Heart right ventricle (tissue), 16 donors: ENCODE results near the gene NOXA1. TPM values are rescaled to one million over a fixed set of nuclear protein-coding genes. Genes with fewer than 3 reads are reported as not detected.
"Not testable (repeated sequence)": the region's sequence is repeated elsewhere in the genome, so short reads cannot be mapped to it uniquely, and the experiment has no call there.

ENCODE experiments used
- ATAC-seq, 8 donors: fragments of 200-7000 bp; cut with Tn5 transposase; one replicate each; pipeline ENCODE4 v1.9.1; 2020; ENCODE audit warnings: mild to moderate bottlenecking in 8 of 8, moderate library complexity in 8 of 8, moderate number of reproducible peaks in 1 of 8
- DNase-seq, 2 donors: peaks; one replicate each; pipeline ENCODE4 v3.0.0-alpha.2; 2020
- H3K27ac ChIP-seq, 10 donors: fragments of 200-600 bp; sonication (generic) in 2 of 10; one replicate each; pipeline versions ENCODE4 v1.5.0 to v1.8.0; 2020 to 2022; ENCODE audit warnings: mild to moderate bottlenecking in 3 of 10
- H3K27me3 ChIP-seq, 7 donors: fragments of 200-600 bp; one replicate each; pipeline ENCODE4 v1.8.0; 2021 to 2022; ENCODE audit warnings: mild to moderate bottlenecking in 2 of 7
- H3K36me3 ChIP-seq, 9 donors: fragments of 200-600 bp; sonication (generic) in 1 of 9; one replicate each; pipeline versions ENCODE4 v1.5.0 to v1.8.0; 2020 to 2022; ENCODE audit warnings: mild to moderate bottlenecking in 2 of 9
- H3K4me1 ChIP-seq, 9 donors: fragments of 200-600 bp; sonication (generic) in 1 of 9; one replicate each; pipeline versions ENCODE4 v1.5.0 to v1.8.0; 2020 to 2022; ENCODE audit warnings: mild to moderate bottlenecking in 4 of 9
- H3K4me3 ChIP-seq, 10 donors: fragments of 200-600 bp; sonication (generic) in 2 of 10; one replicate each; pipeline versions ENCODE4 v1.5.0 to v1.8.0; 2020 to 2022; ENCODE audit warnings: mild to moderate bottlenecking in 7 of 10, moderate library complexity in 2 of 10
- H3K9me3 ChIP-seq, 11 donors: fragments of 200-600 bp in 10 of 11; sonication (generic) in 2 of 11; one replicate each; pipeline versions ENCODE4 v1.5.0 to v1.8.0; 2013 to 2022; ENCODE audit warnings: mild to moderate bottlenecking in 2 of 11, control low read depth in 1 of 11, moderate library complexity in 1 of 11
- CTCF ChIP-seq, 9 donors: fragments of 200-600 bp; sonication (generic) in 2 of 9; IDR thresholded peaks; one replicate each; pipeline versions ENCODE4 v1.5.0 to v1.8.0; 2021 to 2022; ENCODE audit warnings: antibody characterized with exemption in 9 of 9, mild to moderate bottlenecking in 5 of 9, moderate library complexity in 1 of 9
- WGBS, 2 donors: extraction: QIAGEN DNeasy Blood & Tissue Kit; methylation state at CpG; one replicate each; pipeline ENCODE4 v1.1.7; 2013; ENCODE audit warnings: inconsistent platforms in 1 of 2; 5-methylcytosine and 5-hydroxymethylcytosine counted together
- intact Hi-C, 10 donors: fragments of 100-400 bp; cut with DNase I; formaldehyde crosslinking; loops; one replicate each; pipeline versions ENCODE4 v1.11.1 to v1.14.2; 2022
- polyA plus RNA-seq, 2 donors: library from polyadenylated mRNA; stranded (reverse); fragments of 200-250 nt; gene quantifications; one replicate each; pipeline ENCODE4 v1.2.3, GENCODE V29; 2013
- total RNA-seq, 10 donors: library from RNA; stranded (reverse); fragmentation: NEBNext Ultra II Directional in 3 of 10; extraction: Animal tissue kit (Norgen Biotek cat#: 25700) in 3 of 10; gene quantifications; one replicate each; pipeline versions ENCODE4 v1.2.1 to v1.2.4, GENCODE V29; 2021 to 2023
- donor health status: Arrhythmogenic right ventricular cardiomyopathy.
- donor health status: ischemic (EF 13 %, LVEDD 7.1; RV severe dilation, severe dysfunction).
- donor health status: healthy with polysubstance abuse.
- donor health status: DM: no; HTN: yes; CAD: no.
- donor health status: DM: no; HTN: no; CAD: no.
- donor health status: ischemic (EF 25% LVEDD 6.9; RV normal size, moderate dysfunction).
- donor health status: ischemic (EF 25% LVEDD 5.7; RV mildly dilated, moderate dysfunction).
- donor health status: healthy.
- donor health status: DM: yes; HTN: yes; CAD: no.
- donor health status: Ischemic cardiomyopathy.
- donor health status: ischemic (EF 35%, LVEDD 5.7; RV mildly dilated, moderate dysfunction).
- donor health status: nonischemic (EF 11% LVEDD 7.7; RV severe dilation, severe dysfunction).
- donor health status: DM: yes; HTN: yes; CAD: no.
- donor health status: PGD.
- donor health status: ischemic (EF 29% LVEDD 5.4; RV normal size, mild dysfunction).
- donor health status: nonischemic (EF 23%, LVEDD 6.1; RV moderate dilation, normal function).

NOXA1 gene
- total and polyA plus RNA-seq, 12 donors: 0.62 to 10.6 (median 3.0) TPM

DNA sequence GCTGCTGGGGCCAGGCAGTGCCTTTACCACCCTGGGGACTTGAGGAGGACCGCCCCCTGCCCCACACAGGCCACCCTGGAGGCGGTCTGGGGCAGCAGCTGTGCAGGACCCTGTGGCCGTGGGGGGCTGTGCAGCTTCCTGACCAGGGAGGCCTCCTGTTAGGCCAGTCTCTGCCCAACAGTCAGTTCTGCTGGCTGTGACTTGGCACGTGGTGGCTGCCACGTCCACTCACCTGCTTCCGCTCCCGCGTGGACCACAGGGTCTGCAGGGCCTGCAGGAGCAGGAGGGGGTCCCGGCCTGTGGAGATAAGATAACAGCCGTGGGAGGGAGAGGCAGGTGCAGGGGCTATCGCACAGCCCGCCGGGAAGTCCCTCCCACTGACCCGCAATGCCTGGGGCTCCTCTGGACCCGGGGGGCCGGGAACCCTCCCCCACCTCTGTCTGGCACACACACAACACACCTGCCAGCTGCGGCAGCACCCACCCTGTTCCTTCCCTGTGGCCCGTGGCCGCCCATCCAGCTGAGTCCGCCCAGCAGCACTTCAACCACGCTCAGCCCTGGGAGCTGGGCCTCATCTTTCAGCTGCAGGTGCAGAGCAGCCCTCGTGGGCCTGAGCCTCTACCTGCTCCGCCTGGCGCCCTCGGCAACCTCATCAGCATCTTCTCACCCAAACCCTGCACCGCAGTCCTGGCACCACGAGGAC lies 40.0 kb upstream of the NOXA1 start:
- 70 to 79% methylated on average over 26 to 27 of the region's 27 CpGs for WGBS, 2 donors
- ATAC-seq: no peak
- DNase-seq: no peak
- no peaks in the 10 kb centered on the region for H3K9me3 ChIP-seq
- H3K4me3 ChIP-seq: no peak overlapping the region
- H3K36me3 ChIP-seq: peaks cover 0 to 3% (median 0%) of the 10 kb centered on the region in 9 donors
- no peak for TF ChIP-seq CTCF (IDR thresholded peaks at IDR 0.05)
- intact Hi-C loops: no loop called here
- H3K27ac ChIP-seq: no peak overlapping the region
- no peaks in the 10 kb centered on the region for H3K27me3 ChIP-seq
- H3K4me1 ChIP-seq: peaks cover 0 to 14% (median 14%) of the 10 kb centered on the region in 9 donors

DNA sequence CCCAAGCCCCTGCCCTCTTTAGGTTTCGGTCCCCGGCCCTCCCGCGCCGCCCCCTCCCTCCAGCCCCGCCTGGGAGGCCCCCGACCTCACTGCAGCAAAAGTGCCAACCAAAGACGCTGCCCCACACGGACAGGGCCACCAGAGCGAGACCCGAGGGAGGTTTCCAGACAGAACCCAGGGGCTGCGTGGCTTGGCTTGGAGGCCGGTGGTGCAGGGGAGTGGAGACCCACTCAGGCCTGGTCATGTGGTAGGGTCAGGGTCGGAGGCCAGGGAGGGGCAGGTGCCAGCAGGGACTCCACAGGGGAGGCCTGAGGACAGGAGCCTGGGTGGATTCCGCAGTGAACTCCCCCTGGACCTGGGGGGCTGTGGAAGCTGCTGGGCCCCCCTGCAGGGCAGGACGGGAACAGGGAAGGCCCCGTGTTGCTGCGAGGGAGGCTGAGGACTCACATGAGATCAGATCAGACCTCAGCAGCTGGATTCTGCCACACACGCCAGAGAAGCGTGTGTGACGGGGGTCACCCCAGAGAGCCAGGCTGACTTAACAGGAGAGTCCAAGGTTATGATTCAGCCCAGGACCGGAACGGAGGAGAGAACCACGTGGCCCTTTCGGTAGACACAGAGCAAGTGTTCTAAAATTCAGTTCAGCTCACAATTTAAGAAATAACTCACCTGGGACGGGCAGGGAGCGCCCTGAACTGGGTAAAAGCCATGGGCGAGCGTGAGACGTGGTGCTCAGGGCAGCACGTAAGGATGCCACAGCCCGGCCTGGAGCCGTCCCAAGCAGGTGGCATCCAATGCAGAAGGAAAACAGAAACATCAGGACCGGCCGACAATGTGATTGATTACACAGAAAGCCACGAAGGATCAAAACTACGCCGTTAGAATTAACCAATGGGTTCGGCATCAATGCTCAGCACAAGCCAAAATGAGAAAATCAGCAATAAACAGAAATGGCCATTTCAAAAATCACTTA lies 39.1 kb upstream of the NOXA1 start:
- 91 to 93% methylated on average over 39 of the region's 39 CpGs for WGBS, 2 donors
- H3K36me3 ChIP-seq: peaks cover 0 to 3% (median 0%) of the 10 kb centered on the region in 9 donors
- DNase-seq: no peak
- ATAC-seq: no peak
- intact Hi-C loops: no loop called here
- peaks cover 0 to 22% (median 17%) of the 10 kb centered on the region in 9 donors for H3K4me1 ChIP-seq
- TF ChIP-seq CTCF (IDR thresholded peaks at IDR 0.05): no peak
- no peaks in the 10 kb centered on the region for H3K27me3 ChIP-seq
- no peak overlapping the region for H3K27ac ChIP-seq
- no peaks in the 10 kb centered on the region for H3K9me3 ChIP-seq
- no peak overlapping the region for H3K4me3 ChIP-seq

DNA sequence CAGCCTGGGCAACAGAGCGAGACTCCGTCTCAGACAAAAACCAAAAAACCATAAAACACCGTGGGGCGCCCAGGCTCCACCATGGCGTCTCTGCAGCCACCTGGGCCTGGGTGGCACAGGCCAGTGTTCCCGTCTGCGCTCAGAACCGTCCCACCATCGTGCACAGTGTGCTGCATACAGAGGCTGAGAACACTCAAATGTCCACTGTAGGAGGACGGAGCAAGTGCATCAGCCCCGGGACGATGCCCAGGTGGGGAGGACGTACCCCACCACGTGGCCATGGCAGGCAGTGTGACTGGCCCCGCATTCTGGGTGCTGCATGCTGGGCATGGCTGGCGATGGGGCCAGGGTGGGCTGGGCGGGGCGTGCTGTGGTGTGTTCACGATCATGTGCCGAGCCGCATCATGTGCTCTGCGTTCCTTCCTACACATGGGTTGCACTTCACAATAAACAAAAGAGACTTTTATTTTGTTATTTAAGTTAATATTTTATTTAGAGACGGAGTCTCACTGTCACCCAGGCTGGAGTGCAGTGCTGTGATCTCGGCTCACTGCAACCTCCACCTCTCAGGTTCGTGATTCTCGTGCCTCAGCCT lies 38.0 kb upstream of the NOXA1 start:
- no peaks in the 10 kb centered on the region for H3K36me3 ChIP-seq
- no peaks in the 10 kb centered on the region for H3K9me3 ChIP-seq
- intact Hi-C loops: loop anchor here in 1 of 10 donors (5.0 kb wide), 1 partner anchor 88 kb away; no protein-coding TSS in a partner anchor
- no peak for ATAC-seq
- 94 to 96% methylated on average over 26 of the region's 26 CpGs for WGBS, 2 donors
- H3K4me1 ChIP-seq: peaks cover 0 to 27% (median 17%) of the 10 kb centered on the region in 9 donors
- H3K27ac ChIP-seq: no peak overlapping the region
- H3K4me3 ChIP-seq: no peak overlapping the region
- no peaks in the 10 kb centered on the region for H3K27me3 ChIP-seq
- no peak for TF ChIP-seq CTCF (IDR thresholded peaks at IDR 0.05)
- no peak for DNase-seq

- Histone ChIP-seq H3K4me3 (peak overlapping the region in 2 of 10 donors; percentile 28 to 33), H3K27ac (peak overlapping the region in 9 of 10 donors; percentile 72 to 95 (median 85)), H3K4me1 (peaks cover 0 to 38% (median 23%) of the 10 kb centered on the region in 9 donors)
- ATAC-seq, H3K9me3 ChIP-seq, H3K36me3 ChIP-seq, H3K27me3 ChIP-seq, DNase-seq: not testable (repeated sequence)
- WGBS, 2 donors: 81 to 84% methylated on average over 12 of the region's 12 CpGs
- intact Hi-C loops: loop anchor here in 1 of 10 donors (5.0 kb wide), 1 partner anchor 89 kb away; no protein-coding TSS in a partner anchor
These were observed 36.6 kb upstream of the NOXA1 start for GRCh38 chr9:137386507-137387113.
